ENCODE data around the gene RDM1. TPM values are rescaled to one million over a fixed set of nuclear protein-coding genes. Genes with fewer than 3 reads are reported as not detected.

Gene RDM1
- polyA plus RNA-seq, 1 donor (not counting 4 experiments of a cell fraction or from before 2014, with no cell fraction given): 1.1 TPM

DNA sequence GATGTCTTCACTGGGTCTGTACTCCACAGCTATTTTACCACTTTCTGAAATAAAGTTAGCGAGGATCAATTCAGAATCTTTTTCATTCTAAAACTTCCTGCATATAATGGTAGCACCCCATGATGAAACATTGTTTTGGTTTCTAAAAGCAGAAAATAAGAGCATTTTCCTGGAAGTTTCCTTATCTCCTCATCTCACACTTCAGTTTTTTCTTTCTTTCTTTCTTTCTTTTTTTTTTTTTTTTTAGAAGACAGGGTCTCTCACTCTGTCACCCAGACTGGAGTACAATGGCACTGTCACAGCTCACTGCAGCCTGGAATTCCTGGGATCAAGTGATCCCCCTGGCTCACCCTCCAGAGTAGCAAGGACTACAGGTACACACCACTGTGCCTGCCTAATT is 10.3 kb downstream of the RDM1 start:
- Histone ChIP-seq H3K27ac (ENCODE audit: control insufficient read depth, insufficient read depth, low read length) (no peak overlapping the region), H3K9me1 (ENCODE audit: control insufficient read depth, extremely low read depth, insufficient read depth, low read length) (no peaks in the 10 kb centered on the region), H3K4me2 (ENCODE audit: control insufficient read depth, extremely low read depth, insufficient read depth, low read depth, low read length) (no peak overlapping the region), H3K9me3 (ENCODE audit: control insufficient read depth, low read depth, low read length) (no peaks in the 10 kb centered on the region), H3K4me1 (ENCODE audit: control insufficient read depth, extremely low read depth, insufficient read depth, low read length) (no peaks in the 10 kb centered on the region), H3K36me3 (ENCODE audit: control insufficient read depth in 2 of 2, extremely low read depth in 1 of 2, insufficient read depth in 2 of 2, low read length in 2 of 2) (no peaks in the 10 kb centered on the region), H3K9ac (ENCODE audit: control insufficient read depth, extremely low read depth, insufficient read depth, low read length) (no peak overlapping the region), H2AFZ (ENCODE audit: control insufficient read depth, low read length) (no peak overlapping the region), H3K4me3 (ENCODE audit: control insufficient read depth in 2 of 3, extremely low read depth in 1 of 3, insufficient read depth in 2 of 3, low read depth in 1 of 3, low read length in 3 of 3) (no peak overlapping the region), H3K79me2 (ENCODE audit: control insufficient read depth, insufficient read depth, low read length) (no peaks in the 10 kb centered on the region), H3K27me3 (ENCODE audit: control insufficient read depth, extremely low read depth, insufficient read depth, low read length) (no peaks in the 10 kb centered on the region), H4K20me1 (ENCODE audit: control insufficient read depth, extremely low read depth, insufficient read depth, low read length) (no peaks in the 10 kb centered on the region)
- no peak for DNase-seq (ENCODE audit: low read depth, low spot score)
- no peak for TF ChIP-seq CTCF (optimal IDR thresholded peaks at IDR 0.05 in 1 of 3, IDR thresholded peaks at IDR 0.05 in 1 of 3, conservative IDR thresholded peaks at IDR 0.05 in 1 of 3; ENCODE audit: extremely low read depth in 1 of 3, insufficient read depth in 2 of 3, low read length in 3 of 3)
- dilution Hi-C loops (cut with MboI; ENCODE audit: extremely low pct_ligation_motif_present, low sequenced_read_pairs): no loop called here
- no peak for FAIRE-seq

DNA sequence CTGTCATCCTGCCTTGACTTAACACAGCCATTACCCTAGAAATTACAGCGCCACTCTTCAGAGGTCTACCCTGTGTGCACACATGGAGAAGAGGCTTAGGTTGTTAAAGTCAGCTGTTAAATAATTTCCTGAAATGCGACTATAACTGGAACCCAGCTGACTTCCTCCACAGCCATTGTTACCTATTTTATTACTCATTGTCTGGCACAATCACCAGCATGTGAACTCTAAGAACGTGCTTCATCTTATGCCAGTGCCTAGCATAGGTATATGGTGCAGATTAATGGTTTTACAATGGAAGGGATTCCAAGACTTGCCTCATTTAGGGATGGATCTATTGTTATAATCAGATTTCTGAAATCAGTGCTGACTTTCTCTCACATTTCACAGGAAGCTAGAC is 11.9 kb downstream of the RDM1 start:
- no peak overlapping the region for H3K4me3 ChIP-seq (ENCODE audit: control insufficient read depth in 2 of 3, extremely low read depth in 1 of 3, insufficient read depth in 2 of 3, low read depth in 1 of 3, low read length in 3 of 3)
- no peak overlapping the region for H3K4me2 ChIP-seq (ENCODE audit: control insufficient read depth, extremely low read depth, insufficient read depth, low read depth, low read length)
- DNase-seq (ENCODE audit: low read depth, low spot score): no peak
- no peak overlapping the region for H3K27ac ChIP-seq (ENCODE audit: control insufficient read depth, insufficient read depth, low read length)
- dilution Hi-C loops (cut with MboI; ENCODE audit: extremely low pct_ligation_motif_present, low sequenced_read_pairs): no loop called here
- TF ChIP-seq EZH2 (IDR thresholded peaks at IDR 0.05; ENCODE audit: low read length) (no peak), CTCF (optimal IDR thresholded peaks at IDR 0.05 in 1 of 3, IDR thresholded peaks at IDR 0.05 in 1 of 3, conservative IDR thresholded peaks at IDR 0.05 in 1 of 3; ENCODE audit: extremely low read depth in 1 of 3, insufficient read depth in 2 of 3, low read length in 3 of 3) (no peak)
- H3K36me3 ChIP-seq (ENCODE audit: control insufficient read depth in 2 of 2, extremely low read depth in 1 of 2, insufficient read depth in 2 of 2, low read length in 2 of 2): no peaks in the 10 kb centered on the region
- H4K20me1 ChIP-seq (ENCODE audit: control insufficient read depth, extremely low read depth, insufficient read depth, low read length): no peaks in the 10 kb centered on the region
- no peaks in the 10 kb centered on the region for H3K9me1 ChIP-seq (ENCODE audit: control insufficient read depth, extremely low read depth, insufficient read depth, low read length)
- no peak overlapping the region for H2AFZ ChIP-seq (ENCODE audit: control insufficient read depth, low read length)
- no peaks in the 10 kb centered on the region for H3K4me1 ChIP-seq (ENCODE audit: control insufficient read depth, extremely low read depth, insufficient read depth, low read length)
- no peaks in the 10 kb centered on the region for H3K9me3 ChIP-seq (ENCODE audit: control insufficient read depth, low read depth, low read length)
- no peaks in the 10 kb centered on the region for H3K79me2 ChIP-seq (ENCODE audit: control insufficient read depth, insufficient read depth, low read length)
- no peak for FAIRE-seq
- no peaks in the 10 kb centered on the region for H3K27me3 ChIP-seq (ENCODE audit: control insufficient read depth, extremely low read depth, insufficient read depth, low read length)
- H3K9ac ChIP-seq (ENCODE audit: control insufficient read depth, extremely low read depth, insufficient read depth, low read length): no peak overlapping the region
